ENCODE results near the gene ZDHHC9. TPM values are rescaled to one million over a fixed set of nuclear protein-coding genes. Genes with fewer than 3 reads are reported as not detected.

ZDHHC9 gene
- total RNA-seq, 1 experiment from 2014 or later, result 30.5 TPM

DNA sequence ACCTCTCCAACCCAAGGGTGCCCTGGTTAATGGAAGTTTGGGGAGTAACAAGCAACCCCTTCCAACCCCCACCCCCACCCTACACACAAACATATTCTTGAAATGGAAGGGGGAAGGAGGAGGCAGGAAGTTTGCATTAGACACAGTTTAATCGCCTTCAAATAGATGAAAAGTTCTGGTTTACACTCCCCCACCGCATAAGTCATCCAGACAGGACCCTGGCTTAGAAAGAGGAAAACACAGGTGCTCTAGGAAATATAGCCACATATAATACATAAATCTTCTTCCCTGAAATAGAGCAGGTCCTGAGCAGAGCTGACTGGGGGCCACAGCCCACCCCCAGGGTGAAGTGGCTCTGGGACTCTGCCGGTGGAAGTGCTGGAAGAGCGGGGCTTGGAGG lies 38.9 kb downstream of the ZDHHC9 start:
- no peaks in the 10 kb centered on the region for H3K9me2 ChIP-seq (replicated peaks; ENCODE audit: low read length)
- TF ChIP-seq EZH2phosphoT487 (IDR thresholded peaks at IDR 0.05; ENCODE audit: borderline replicate concordance, low read length) (no peak), EZH2 (IDR thresholded peaks at IDR 0.05; ENCODE audit: low read length, unreplicated experiment) (no peak)
- TF ChIP-seq, protein P1, sequence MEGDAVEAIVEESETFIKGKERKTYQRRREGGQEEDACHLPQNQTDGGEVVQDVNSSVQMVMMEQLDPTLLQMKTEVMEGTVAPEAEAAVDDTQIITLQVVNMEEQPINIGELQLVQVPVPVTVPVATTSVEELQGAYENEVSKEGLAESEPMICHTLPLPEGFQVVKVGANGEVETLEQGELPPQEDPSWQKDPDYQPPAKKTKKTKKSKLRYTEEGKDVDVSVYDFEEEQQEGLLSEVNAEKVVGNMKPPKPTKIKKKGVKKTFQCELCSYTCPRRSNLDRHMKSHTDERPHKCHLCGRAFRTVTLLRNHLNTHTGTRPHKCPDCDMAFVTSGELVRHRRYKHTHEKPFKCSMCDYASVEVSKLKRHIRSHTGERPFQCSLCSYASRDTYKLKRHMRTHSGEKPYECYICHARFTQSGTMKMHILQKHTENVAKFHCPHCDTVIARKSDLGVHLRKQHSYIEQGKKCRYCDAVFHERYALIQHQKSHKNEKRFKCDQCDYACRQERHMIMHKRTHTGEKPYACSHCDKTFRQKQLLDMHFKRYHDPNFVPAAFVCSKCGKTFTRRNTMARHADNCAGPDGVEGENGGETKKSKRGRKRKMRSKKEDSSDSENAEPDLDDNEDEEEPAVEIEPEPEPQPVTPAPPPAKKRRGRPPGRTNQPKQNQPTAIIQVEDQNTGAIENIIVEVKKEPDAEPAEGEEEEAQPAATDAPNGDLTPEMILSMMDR (conservative IDR thresholded peaks at IDR 0.05; ENCODE audit: low read depth, low read length), result no peak
- no peak for ATAC-seq
- intact Hi-C loops (cut with micrococcal nuclease), result no loop called here
- H3K9ac ChIP-seq (ENCODE audit: low read length), result no peak overlapping the region
- H3K9me3 ChIP-seq (ENCODE audit: low read length), result no peaks in the 10 kb centered on the region
- no peak overlapping the region for H3K4me3 ChIP-seq (ENCODE audit: low read length)
- no peaks in the 10 kb centered on the region for H4K20me1 ChIP-seq (ENCODE audit: low read length)
- no peaks in the 10 kb centered on the region for H3F3A ChIP-seq (ENCODE audit: low read length, unreplicated experiment)
- no peaks in the 10 kb centered on the region for H3K79me2 ChIP-seq (ENCODE audit: low read length)
- H3K36me3 ChIP-seq (ENCODE audit: low read depth, low read length), result 0 out of 2 replicates have a peak, but pooled peaks cover 6% of the 10 kb centered on the region
- H3K27me3 ChIP-seq (ENCODE audit: low read length), result no peaks in the 10 kb centered on the region
- no TSS peak for BruUV-seq (replicated peaks)
- H2AFZ ChIP-seq (ENCODE audit: low read length), result no peak overlapping the region
- H3K4me1 ChIP-seq (ENCODE audit: insufficient read depth, low read length), result no peaks in the 10 kb centered on the region
- POLR2A ChIA-PET (ENCODE audit: unreplicated experiment), result no interaction called here
- no peak overlapping the region for H3K27ac ChIP-seq (ENCODE audit: low read length)
- CTCF ChIA-PET, result no interaction called here
- no peak overlapping the region for H3K4me2 ChIP-seq (ENCODE audit: low read length)
- DNase-seq, result no peak

DNA sequence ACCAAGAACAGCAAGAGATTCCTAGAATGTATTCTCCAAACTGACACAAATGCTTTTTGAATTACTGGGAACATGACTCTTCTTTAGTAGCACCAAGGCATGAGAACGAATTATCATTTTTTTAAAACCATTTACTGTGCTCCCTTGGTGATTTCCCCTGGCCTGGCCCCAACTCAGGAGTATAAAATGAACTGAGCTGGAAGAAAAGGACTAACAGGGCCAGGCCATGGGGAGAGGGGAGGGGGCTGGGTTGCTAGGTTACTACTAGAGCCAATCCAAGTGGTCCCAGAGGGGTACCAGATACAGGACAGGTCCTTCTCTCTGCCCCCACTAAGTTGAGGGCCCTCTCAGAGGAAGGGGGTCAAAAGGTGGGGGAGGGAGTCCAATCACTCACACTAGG lies 40.8 kb downstream of the ZDHHC9 start:
- no peaks in the 10 kb centered on the region for H3K4me1 ChIP-seq (ENCODE audit: insufficient read depth, low read length)
- no peaks in the 10 kb centered on the region for H3K9me2 ChIP-seq (replicated peaks; ENCODE audit: low read length)
- no peaks in the 10 kb centered on the region for H3K79me2 ChIP-seq (ENCODE audit: low read length)
- ChIA-PET POLR2A (ENCODE audit: unreplicated experiment) (interaction anchor here (0.6 kb wide), 1 partner anchor 56 kb away, joined by 3 read pairs; no protein-coding TSS in a partner anchor), CTCF (no interaction called here)
- H3K27me3 ChIP-seq (ENCODE audit: low read length), result no peaks in the 10 kb centered on the region
- H3K36me3 ChIP-seq (ENCODE audit: low read depth, low read length), result no peaks in the 10 kb centered on the region
- H3K4me3 ChIP-seq (ENCODE audit: low read length), result no peak overlapping the region
- H3K9ac ChIP-seq (ENCODE audit: low read length), result no peak overlapping the region
- TF ChIP-seq EZH2phosphoT487 (IDR thresholded peaks at IDR 0.05; ENCODE audit: borderline replicate concordance, low read length) (no peak), EZH2 (IDR thresholded peaks at IDR 0.05; ENCODE audit: low read length, unreplicated experiment) (no peak)
- TF ChIP-seq, protein P1 (conservative IDR thresholded peaks at IDR 0.05; ENCODE audit: low read depth, low read length), result no peak
- H3K27ac ChIP-seq (ENCODE audit: low read length), result no peak overlapping the region
- intact Hi-C loops (cut with micrococcal nuclease), result no loop called here
- no peaks in the 10 kb centered on the region for H4K20me1 ChIP-seq (ENCODE audit: low read length)
- H3F3A ChIP-seq (ENCODE audit: low read length, unreplicated experiment), result no peaks in the 10 kb centered on the region
- no peaks in the 10 kb centered on the region for H3K9me3 ChIP-seq (ENCODE audit: low read length)
- no peak for DNase-seq
- no TSS peak for BruUV-seq (replicated peaks)
- no peak overlapping the region for H2AFZ ChIP-seq (ENCODE audit: low read length)
- no peak overlapping the region for H3K4me2 ChIP-seq (ENCODE audit: low read length)
- ATAC-seq, result no peak

DNA sequence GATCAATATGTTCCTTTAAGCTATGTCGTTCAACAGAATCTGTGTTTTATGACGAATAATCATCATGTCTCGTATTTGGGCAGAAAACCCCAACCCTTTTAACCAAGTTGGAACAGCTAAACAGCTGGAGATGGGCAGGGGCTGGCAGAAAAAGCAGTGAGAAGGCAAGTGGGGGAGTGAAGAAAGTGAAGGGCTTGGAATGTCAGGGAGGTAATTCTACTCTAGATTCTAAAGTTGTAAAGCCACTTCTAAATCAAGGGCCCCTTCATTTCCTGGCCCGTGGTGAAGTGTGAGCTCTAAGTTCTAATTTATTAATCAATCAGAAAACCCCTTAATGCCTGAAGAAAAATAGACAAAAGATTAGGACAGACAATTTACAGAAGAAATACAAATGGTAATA lies 43.5 kb downstream of the ZDHHC9 start:
- no peaks in the 10 kb centered on the region for H3K36me3 ChIP-seq (ENCODE audit: low read depth, low read length)

More for the DNA sequence above, 43.5 kb downstream of the ZDHHC9 start:
- intact Hi-C loops (cut with micrococcal nuclease), result no loop called here
- Histone ChIP-seq H3K27ac (ENCODE audit: low read length) (no peak overlapping the region), H3K27me3 (ENCODE audit: low read length) (no peaks in the 10 kb centered on the region), H2AFZ (ENCODE audit: low read length) (no peak overlapping the region), H3F3A (ENCODE audit: low read length, unreplicated experiment) (no peaks in the 10 kb centered on the region), H3K4me3 (ENCODE audit: low read length) (no peak overlapping the region), H3K4me2 (ENCODE audit: low read length) (no peak overlapping the region), H3K9ac (ENCODE audit: low read length) (no peak overlapping the region), H3K9me2 (replicated peaks; ENCODE audit: low read length) (no peaks in the 10 kb centered on the region), H3K79me2 (ENCODE audit: low read length) (no peaks in the 10 kb centered on the region), H4K20me1 (ENCODE audit: low read length) (no peaks in the 10 kb centered on the region), H3K4me1 (ENCODE audit: insufficient read depth, low read length) (no peaks in the 10 kb centered on the region), H3K9me3 (ENCODE audit: low read length) (no peaks in the 10 kb centered on the region)
- no TSS peak for BruUV-seq (replicated peaks)
- ChIA-PET POLR2A (ENCODE audit: unreplicated experiment) (no interaction called here), CTCF (no interaction called here)
- DNase-seq (no peak), ATAC-seq (no peak)
- TF ChIP-seq EZH2phosphoT487 (IDR thresholded peaks at IDR 0.05; ENCODE audit: borderline replicate concordance, low read length), result no peak
- TF ChIP-seq EZH2 (IDR thresholded peaks at IDR 0.05; ENCODE audit: low read length, unreplicated experiment), result no peak
- TF ChIP-seq, protein P1 (conservative IDR thresholded peaks at IDR 0.05; ENCODE audit: low read depth, low read length), result no peak

Measured in PC-3 (cell line).